Thoracic aorta (tissue), 2 donors: ENCODE results near the gene PCARE. TPM values are rescaled to one million over a fixed set of nuclear protein-coding genes. Genes with fewer than 3 reads are reported as not detected.

Source experiments
- ATAC-seq: fragments of 150-250 bp; one replicate; pipeline ENCODE4 v1.8.0; 2017; ENCODE audit warnings: low read depth; ENCODE audit not compliant: insufficient number of reproducible peaks, low FRiP score
- DNase-seq: peaks from one replicate; pipeline ENCODE4 v3.0.0-alpha.2; 2020; ENCODE audit warnings: low spot score
- H3K27ac ChIP-seq, 2 donors: fragments of 200-600 bp; sonication (generic); 1 replicate in 1 of 2; 2 replicates in 1 of 2; pipeline ENCODE4 v1.5.1; 2016; ENCODE audit warnings: mild to moderate bottlenecking in 2 of 2, moderate library complexity in 2 of 2
- H3K27me3 ChIP-seq: fragments of 200-600 bp; sonication (generic); replicated peaks from 2 replicates; pipeline ENCODE4 v1.6.0; 2016; ENCODE audit warnings: mild to moderate bottlenecking; ENCODE audit not compliant: insufficient read depth
- H3K36me3 ChIP-seq: fragments of 200-600 bp; sonication (generic); one replicate; pipeline ENCODE4 v1.5.1; 2016
- H3K4me1 ChIP-seq, 2 donors: fragments of 200-600 bp; sonication (generic); 1 replicate in 1 of 2; 2 replicates in 1 of 2; pipeline versions ENCODE4 v1.5.1 to v1.6.0; 2016; ENCODE audit warnings: low read depth in 2 of 2, mild to moderate bottlenecking in 1 of 2; ENCODE audit not compliant: control insufficient read depth in 1 of 2
- H3K4me3 ChIP-seq: fragments of 200-600 bp; sonication (generic); 2 replicates; pipeline ENCODE4 v1.5.1; 2016; ENCODE audit warnings: mild to moderate bottlenecking
- H3K9me3 ChIP-seq: fragments of 200-600 bp; sonication (generic); 2 replicates; pipeline ENCODE4 v1.5.1; 2016
- CTCF ChIP-seq: fragments of 200-600 bp; sonication (generic); IDR thresholded peaks from one replicate; pipeline ENCODE4 v1.5.1; 2019; ENCODE audit warnings: antibody characterized with exemption
- total RNA-seq, 2 donors: library from RNA; depleted of rRNA; stranded (reverse); fragments of >200 nt; gene quantifications; one replicate each; pipeline versions ENCODE4 v1.1.0 to v1.2.3, GENCODE V29; 2016

Gene PCARE
- total RNA-seq, 2 donors from 2014 or later: not detected

- no peak for DNase-seq
- no peak overlapping the region for H3K4me3 ChIP-seq
- no peak for TF ChIP-seq CTCF
- H3K36me3 ChIP-seq: no peaks in the 10 kb centered on the region
- no peak overlapping the region for H3K27ac ChIP-seq
- H3K9me3 ChIP-seq: no peaks in the 10 kb centered on the region
- ATAC-seq: no peak
- no peaks in the 10 kb centered on the region for H3K27me3 ChIP-seq
- no peaks in the 10 kb centered on the region for H3K4me1 ChIP-seq
Observed at GRCh38 chr2:29106256-29106655, 31.9 kb upstream of the PCARE start.

- ATAC-seq (no peak), DNase-seq (no peak)
- Histone ChIP-seq H3K36me3 (no peaks in the 10 kb centered on the region), H3K9me3 (no peaks in the 10 kb centered on the region), H3K4me3 (no peak overlapping the region), H3K4me1 (no peaks in the 10 kb centered on the region), H3K27ac (no peak overlapping the region), H3K27me3 (no peaks in the 10 kb centered on the region)
- no peak for TF ChIP-seq CTCF
Observed at GRCh38 chr2:29105375-29105774, 31.1 kb upstream of the PCARE start.

- DNase-seq: no peak
- no peak for ATAC-seq
- Histone ChIP-seq H3K36me3 (no peaks in the 10 kb centered on the region), H3K4me3 (no peak overlapping the region), H3K9me3 (no peaks in the 10 kb centered on the region), H3K4me1 (no peaks in the 10 kb centered on the region), H3K27me3 (no peaks in the 10 kb centered on the region), H3K27ac (no peak overlapping the region)
- no peak for TF ChIP-seq CTCF
Observed at GRCh38 chr2:29104688-29105087, 30.4 kb upstream of the PCARE start.

- Histone ChIP-seq H3K27me3 (no peaks in the 10 kb centered on the region), H3K4me1 (no peaks in the 10 kb centered on the region), H3K4me3 (no peak overlapping the region), H3K9me3 (no peaks in the 10 kb centered on the region), H3K27ac (no peak overlapping the region), H3K36me3 (no peaks in the 10 kb centered on the region)
- DNase-seq (no peak), ATAC-seq (no peak)
- no peak for TF ChIP-seq CTCF
Observed at GRCh38 chr2:29100564-29100963, 26.2 kb upstream of the PCARE start.

GRCh38 chr2:29097569-29097968 lies 23.2 kb upstream of the PCARE start:
- Histone ChIP-seq H3K9me3 (no peaks in the 10 kb centered on the region), H3K27me3 (no peaks in the 10 kb centered on the region), H3K4me1 (no peaks in the 10 kb centered on the region), H3K36me3 (no peaks in the 10 kb centered on the region), H3K27ac (no peak overlapping the region), H3K4me3 (no peak overlapping the region)
- TF ChIP-seq CTCF: no peak
- DNase-seq (no peak), ATAC-seq (no peak)
